GM23338 (cell line): ENCODE measurements around the gene CACNA1D. TPM values are rescaled to one million over a fixed set of nuclear protein-coding genes. Genes with fewer than 3 reads are reported as not detected.

Experiments used
- ATAC-seq: fragments of 200-7000 bp; cut with Tn5 transposase; 3 replicates; pipeline ENCODE4 v1.9.1; 2020
- DNase-seq: peaks from one replicate; pipeline ENCODE4 v3.0.0-alpha.2; 2015; ENCODE audit warnings: low spot score
- H2AFZ ChIP-seq: fragments of 200-600 bp; sonication (generic); 2 replicates; pipeline ENCODE4 v1.8.0; 2016; ENCODE audit warnings: antibody characterized with exemption, mild to moderate bottlenecking, moderate library complexity
- H3F3A ChIP-seq: fragments of 200-600 bp; sonication (generic); replicated peaks from 2 replicates; pipeline ENCODE4 v1.8.0; 2017; ENCODE audit warnings: antibody characterized with exemption, mixed run types, low read depth
- H3K27ac ChIP-seq: fragments of 200-600 bp; sonication (generic); 2 replicates; pipeline ENCODE4 v1.6.1; 2016; ENCODE audit warnings: low read depth
- H3K27me3 ChIP-seq: fragments of 200-600 bp; sonication (generic); 2 replicates; pipeline ENCODE4 v1.8.0; 2016; ENCODE audit warnings: mild to moderate bottlenecking, mixed run types, moderate library complexity; ENCODE audit not compliant: insufficient read depth
- H3K36me3 ChIP-seq: fragments of 200-600 bp; sonication (generic); 2 replicates; pipeline ENCODE4 v1.8.0; 2016; ENCODE audit warnings: mild to moderate bottlenecking; ENCODE audit not compliant: insufficient read depth
- H3K4me1 ChIP-seq: fragments of 200-600 bp; sonication (generic); 2 replicates; pipeline ENCODE4 v1.8.0; 2016; ENCODE audit warnings: mild to moderate bottlenecking, moderate library complexity; ENCODE audit not compliant: insufficient read depth
- H3K4me2 ChIP-seq: fragments of 200-600 bp; sonication (generic); 2 replicates; pipeline ENCODE4 v1.7.1; 2017; ENCODE audit warnings: mixed run types
- H3K4me3 ChIP-seq: fragments of 200-600 bp; sonication (generic); 2 replicates; pipeline ENCODE4 v1.6.1; 2016; ENCODE audit warnings: mixed run types
- H3K79me2 ChIP-seq: fragments of 200-600 bp; sonication (generic); replicated peaks from 2 replicates; pipeline ENCODE4 v1.8.0; 2017; ENCODE audit warnings: mild to moderate bottlenecking; ENCODE audit not compliant: insufficient read depth
- H3K9me2 ChIP-seq: fragments of 200-600 bp; sonication (generic); 2 replicates; pipeline ENCODE4 v1.8.0; 2017; ENCODE audit not compliant: insufficient read depth
- H4K20me1 ChIP-seq: fragments of 200-600 bp; sonication (generic); replicated peaks from 2 replicates; pipeline ENCODE4 v1.8.0; 2017; ENCODE audit warnings: mild to moderate bottlenecking; ENCODE audit not compliant: insufficient read depth
- H3K27ac Mint-ChIP-seq: 2 replicates; pipeline ENCODE4 v1.8.0; 2020; ENCODE audit warnings: inconsistent platforms, mild to moderate bottlenecking, moderate library complexity, mixed read lengths
- H3K27me3 Mint-ChIP-seq: 3 replicates; pipeline ENCODE4 v1.8.0; 2022; ENCODE audit warnings: low read depth, mild to moderate bottlenecking, moderate library complexity, mixed read lengths, inconsistent platforms; ENCODE audit not compliant: insufficient read depth, poor library complexity
- H3K36me3 Mint-ChIP-seq: 3 replicates; pipeline ENCODE4 v1.8.0; 2021; ENCODE audit warnings: low read depth, mild to moderate bottlenecking, inconsistent platforms, moderate library complexity, mixed read lengths
- H3K4me1 Mint-ChIP-seq: 3 replicates; pipeline ENCODE4 v1.8.0; 2020; ENCODE audit warnings: mild to moderate bottlenecking, inconsistent platforms, mixed read lengths
- H3K4me3 Mint-ChIP-seq: 3 replicates; pipeline ENCODE4 v1.8.0; 2021; ENCODE audit warnings: moderate library complexity, mild to moderate bottlenecking, inconsistent platforms, mixed read lengths
- H3K9me3 Mint-ChIP-seq: 3 replicates; pipeline ENCODE4 v1.8.0; 2020; ENCODE audit warnings: moderate library complexity, mild to moderate bottlenecking, inconsistent platforms, mixed read lengths
- CREB1 ChIP-seq: fragments of 250-450 bp; sonication (Bioruptor Pico); IDR thresholded peaks from 2 replicates; pipeline ENCODE4 v1.5.0; 2020; ENCODE audit warnings: low read depth, mild to moderate bottlenecking, moderate library complexity
- EZH2 ChIP-seq: fragments of 200-600 bp; sonication (generic); IDR thresholded peaks from one replicate; pipeline ENCODE4 v1.8.0; 2017; ENCODE audit warnings: antibody characterized with exemption, mild to moderate bottlenecking, low read depth; ENCODE audit not compliant: unreplicated experiment
- EZH2phosphoT487 ChIP-seq: fragments of 200-600 bp; sonication (generic); IDR thresholded peaks from one replicate; pipeline ENCODE4 v1.8.1; 2018; ENCODE audit warnings: antibody characterized with exemption; ENCODE audit not compliant: unreplicated experiment
- JUNB ChIP-seq: IDR thresholded peaks from one replicate; pipeline ENCODE4 v1.6.1; 2016; ENCODE audit warnings: antibody characterized with exemption; ENCODE audit not compliant: unreplicated experiment
- NANOG ChIP-seq: IDR thresholded peaks from 2 replicates; pipeline ENCODE4 v1.6.1; 2016; ENCODE audit warnings: antibody characterized with exemption, borderline replicate concordance
- POLR2AphosphoS5 ChIP-seq: IDR thresholded peaks from 2 replicates; pipeline ENCODE4 v1.6.1; 2016; ENCODE audit warnings: antibody characterized with exemption, low read depth
- ZNF114 ChIP-seq: fragments of 250-450 bp; sonication (Bioruptor Pico); IDR thresholded peaks from 2 replicates; pipeline ENCODE4 v1.5.0; 2020; ENCODE audit warnings: mild to moderate bottlenecking, moderate library complexity
- ZNF331 ChIP-seq: fragments of 250-450 bp; sonication (Bioruptor Pico); IDR thresholded peaks from 2 replicates; pipeline ENCODE4 v1.5.0; 2020; ENCODE audit warnings: low read depth, mild to moderate bottlenecking, moderate library complexity
- polyA plus RNA-seq: library from polyadenylated mRNA; unstranded; fragments of >200 nt; fragmentation: Nextera tagmentation; extraction: Ambion mirVana; gene quantifications from 2 replicates; pipeline ENCODE4 v1.2.1, GENCODE V29; 2016
- total RNA-seq: library from RNA; depleted of rRNA; stranded (reverse); fragments of >200 nt; shearing (Covaris generic); gene quantifications from 2 replicates; pipeline ENCODE4 v1.2.3, GENCODE V29; 2014
- TF ChIP-seq, protein P1 (sequence below), 2 experiments: fragments of 200-600 bp in 1 of 2; sonication (generic) in 1 of 2; conservative IDR thresholded peaks; 2 replicates each; pipeline versions ENCODE4 v1.5.1 to v1.6.1; 2016 to 2017; ENCODE audit warnings: antibody characterized with exemption in 2 of 2, low read depth in 2 of 2, mild to moderate bottlenecking in 2 of 2, moderate library complexity in 1 of 2
- TF ChIP-seq, protein P2 (sequence below): fragments of 250-450 bp; sonication (Bioruptor Pico); IDR thresholded peaks from 2 replicates; pipeline ENCODE4 v1.5.0; 2020; ENCODE audit warnings: mild to moderate bottlenecking, moderate library complexity

The CACNA1D gene
- total and polyA plus RNA-seq, 2 experiments from 2014 or later, result 1.7 to 1.8 TPM

DNA sequence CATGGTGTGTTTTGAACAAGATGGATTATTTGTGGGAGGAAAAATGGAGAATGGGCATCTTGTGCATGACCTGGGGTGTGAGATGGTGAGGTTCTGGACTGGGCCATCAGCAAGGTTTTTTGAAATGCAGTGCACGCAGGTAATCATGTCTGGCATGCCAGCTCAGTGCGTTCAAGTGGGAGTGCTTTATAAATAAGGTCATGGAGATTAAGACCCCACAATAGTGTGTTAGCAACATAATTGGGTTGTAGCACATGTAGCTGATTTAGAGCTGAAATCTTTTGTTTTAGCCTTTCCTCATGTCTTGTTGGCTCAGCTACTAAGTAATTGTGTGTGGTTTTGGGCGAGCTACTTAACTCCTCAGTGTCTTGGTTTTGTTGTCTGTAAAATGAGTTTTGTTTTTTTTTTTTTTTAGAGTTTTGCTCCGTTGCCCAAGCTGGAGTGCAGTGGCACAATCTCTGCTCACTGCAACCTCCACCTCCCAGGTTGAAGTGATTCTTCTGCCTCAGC, 3.9 kb upstream of the CACNA1D start:
- peaks cover 6% of the 10 kb centered on the region; the same call in 1 of the 2 replicates for H3K9me2 ChIP-seq
- H2AFZ ChIP-seq, result no peak overlapping the region
- H3K36me3 Mint-ChIP-seq, result no peaks in the 10 kb centered on the region
- H3K27me3 ChIP-seq, result peaks cover 41% of the 10 kb centered on the region
- H3K4me2 ChIP-seq, result no peak overlapping the region
- TF ChIP-seq, protein P1, sequence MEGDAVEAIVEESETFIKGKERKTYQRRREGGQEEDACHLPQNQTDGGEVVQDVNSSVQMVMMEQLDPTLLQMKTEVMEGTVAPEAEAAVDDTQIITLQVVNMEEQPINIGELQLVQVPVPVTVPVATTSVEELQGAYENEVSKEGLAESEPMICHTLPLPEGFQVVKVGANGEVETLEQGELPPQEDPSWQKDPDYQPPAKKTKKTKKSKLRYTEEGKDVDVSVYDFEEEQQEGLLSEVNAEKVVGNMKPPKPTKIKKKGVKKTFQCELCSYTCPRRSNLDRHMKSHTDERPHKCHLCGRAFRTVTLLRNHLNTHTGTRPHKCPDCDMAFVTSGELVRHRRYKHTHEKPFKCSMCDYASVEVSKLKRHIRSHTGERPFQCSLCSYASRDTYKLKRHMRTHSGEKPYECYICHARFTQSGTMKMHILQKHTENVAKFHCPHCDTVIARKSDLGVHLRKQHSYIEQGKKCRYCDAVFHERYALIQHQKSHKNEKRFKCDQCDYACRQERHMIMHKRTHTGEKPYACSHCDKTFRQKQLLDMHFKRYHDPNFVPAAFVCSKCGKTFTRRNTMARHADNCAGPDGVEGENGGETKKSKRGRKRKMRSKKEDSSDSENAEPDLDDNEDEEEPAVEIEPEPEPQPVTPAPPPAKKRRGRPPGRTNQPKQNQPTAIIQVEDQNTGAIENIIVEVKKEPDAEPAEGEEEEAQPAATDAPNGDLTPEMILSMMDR (conservative IDR thresholded peaks at IDR 0.05; ENCODE audit: low read depth in 2 of 2), result no peak
- no peak for TF ChIP-seq NANOG
- no peak for TF ChIP-seq ZNF331 (CRISPR knock-in tag)
- no peak for TF ChIP-seq EZH2phosphoT487
- no peak for TF ChIP-seq ZNF114 (CRISPR knock-in tag)
- TF ChIP-seq POLR2AphosphoS5, result no peak
- no peak for TF ChIP-seq JUNB
- TF ChIP-seq CREB1 (CRISPR knock-in tag), result no peak
- no peak for TF ChIP-seq EZH2
- no peaks in the 10 kb centered on the region for H4K20me1 ChIP-seq
- H3F3A ChIP-seq, result no peaks in the 10 kb centered on the region
- H3K4me1 ChIP-seq, result peaks cover 10% of the 10 kb centered on the region; the same call in 1 of the 2 replicates
- H3K4me1 Mint-ChIP-seq, result peaks cover 12% of the 10 kb centered on the region; the same call in 2 of the 3 replicates
- no peak overlapping the region for H3K4me3 Mint-ChIP-seq
- DNase-seq, result no peak
- no peak overlapping the region for H3K27ac ChIP-seq
- ATAC-seq, result no peak
- H3K27me3 Mint-ChIP-seq, result peaks cover 25% of the 10 kb centered on the region
- no peaks in the 10 kb centered on the region for H3K9me3 Mint-ChIP-seq
- H3K36me3 ChIP-seq, result no peaks in the 10 kb centered on the region
- H3K27ac Mint-ChIP-seq, result no peak overlapping the region
- no peaks in the 10 kb centered on the region for H3K79me2 ChIP-seq
- no peak overlapping the region for H3K4me3 ChIP-seq

DNA sequence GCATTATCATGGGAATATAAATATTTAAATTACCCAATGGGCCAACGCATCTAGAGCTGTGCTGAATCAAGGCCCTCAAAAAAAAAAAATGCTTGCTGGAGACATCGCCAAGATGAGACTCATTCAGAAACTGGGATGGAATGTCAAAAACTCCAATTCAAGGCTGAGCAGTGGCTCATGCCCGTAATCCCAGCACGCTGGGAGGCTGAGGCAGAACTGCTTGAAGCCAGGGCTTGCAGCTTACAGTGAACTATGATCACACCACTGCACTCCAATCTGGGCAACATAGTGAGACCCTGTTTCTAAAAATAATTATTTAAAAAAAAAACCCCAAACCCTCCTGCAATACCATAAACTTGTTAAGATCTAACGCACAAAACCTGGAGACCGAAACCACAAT, 3.1 kb upstream of the CACNA1D start:
- no peak overlapping the region for H2AFZ ChIP-seq
- H3K9me2 ChIP-seq, result peaks cover 6% of the 10 kb centered on the region; the same call in 1 of the 2 replicates
- peaks cover 49% of the 10 kb centered on the region for H3K27me3 ChIP-seq
- H3K27ac ChIP-seq, result no peak overlapping the region
- Mint-ChIP-seq H3K9me3 (no peaks in the 10 kb centered on the region), H3K4me3 (no peak overlapping the region), H3K27ac (no peak overlapping the region), H3K36me3 (no peaks in the 10 kb centered on the region), H3K4me1 (peaks cover 17% of the 10 kb centered on the region), H3K27me3 (peaks cover 31% of the 10 kb centered on the region)
- peaks cover 15% of the 10 kb centered on the region for H3K4me1 ChIP-seq
- H3K79me2 ChIP-seq, result no peaks in the 10 kb centered on the region
- peaks cover 4% of the 10 kb centered on the region for H3F3A ChIP-seq
- ATAC-seq, result no peak
- H4K20me1 ChIP-seq, result no peaks in the 10 kb centered on the region
- H3K4me2 ChIP-seq, result no peak overlapping the region
- TF ChIP-seq, protein P2, sequence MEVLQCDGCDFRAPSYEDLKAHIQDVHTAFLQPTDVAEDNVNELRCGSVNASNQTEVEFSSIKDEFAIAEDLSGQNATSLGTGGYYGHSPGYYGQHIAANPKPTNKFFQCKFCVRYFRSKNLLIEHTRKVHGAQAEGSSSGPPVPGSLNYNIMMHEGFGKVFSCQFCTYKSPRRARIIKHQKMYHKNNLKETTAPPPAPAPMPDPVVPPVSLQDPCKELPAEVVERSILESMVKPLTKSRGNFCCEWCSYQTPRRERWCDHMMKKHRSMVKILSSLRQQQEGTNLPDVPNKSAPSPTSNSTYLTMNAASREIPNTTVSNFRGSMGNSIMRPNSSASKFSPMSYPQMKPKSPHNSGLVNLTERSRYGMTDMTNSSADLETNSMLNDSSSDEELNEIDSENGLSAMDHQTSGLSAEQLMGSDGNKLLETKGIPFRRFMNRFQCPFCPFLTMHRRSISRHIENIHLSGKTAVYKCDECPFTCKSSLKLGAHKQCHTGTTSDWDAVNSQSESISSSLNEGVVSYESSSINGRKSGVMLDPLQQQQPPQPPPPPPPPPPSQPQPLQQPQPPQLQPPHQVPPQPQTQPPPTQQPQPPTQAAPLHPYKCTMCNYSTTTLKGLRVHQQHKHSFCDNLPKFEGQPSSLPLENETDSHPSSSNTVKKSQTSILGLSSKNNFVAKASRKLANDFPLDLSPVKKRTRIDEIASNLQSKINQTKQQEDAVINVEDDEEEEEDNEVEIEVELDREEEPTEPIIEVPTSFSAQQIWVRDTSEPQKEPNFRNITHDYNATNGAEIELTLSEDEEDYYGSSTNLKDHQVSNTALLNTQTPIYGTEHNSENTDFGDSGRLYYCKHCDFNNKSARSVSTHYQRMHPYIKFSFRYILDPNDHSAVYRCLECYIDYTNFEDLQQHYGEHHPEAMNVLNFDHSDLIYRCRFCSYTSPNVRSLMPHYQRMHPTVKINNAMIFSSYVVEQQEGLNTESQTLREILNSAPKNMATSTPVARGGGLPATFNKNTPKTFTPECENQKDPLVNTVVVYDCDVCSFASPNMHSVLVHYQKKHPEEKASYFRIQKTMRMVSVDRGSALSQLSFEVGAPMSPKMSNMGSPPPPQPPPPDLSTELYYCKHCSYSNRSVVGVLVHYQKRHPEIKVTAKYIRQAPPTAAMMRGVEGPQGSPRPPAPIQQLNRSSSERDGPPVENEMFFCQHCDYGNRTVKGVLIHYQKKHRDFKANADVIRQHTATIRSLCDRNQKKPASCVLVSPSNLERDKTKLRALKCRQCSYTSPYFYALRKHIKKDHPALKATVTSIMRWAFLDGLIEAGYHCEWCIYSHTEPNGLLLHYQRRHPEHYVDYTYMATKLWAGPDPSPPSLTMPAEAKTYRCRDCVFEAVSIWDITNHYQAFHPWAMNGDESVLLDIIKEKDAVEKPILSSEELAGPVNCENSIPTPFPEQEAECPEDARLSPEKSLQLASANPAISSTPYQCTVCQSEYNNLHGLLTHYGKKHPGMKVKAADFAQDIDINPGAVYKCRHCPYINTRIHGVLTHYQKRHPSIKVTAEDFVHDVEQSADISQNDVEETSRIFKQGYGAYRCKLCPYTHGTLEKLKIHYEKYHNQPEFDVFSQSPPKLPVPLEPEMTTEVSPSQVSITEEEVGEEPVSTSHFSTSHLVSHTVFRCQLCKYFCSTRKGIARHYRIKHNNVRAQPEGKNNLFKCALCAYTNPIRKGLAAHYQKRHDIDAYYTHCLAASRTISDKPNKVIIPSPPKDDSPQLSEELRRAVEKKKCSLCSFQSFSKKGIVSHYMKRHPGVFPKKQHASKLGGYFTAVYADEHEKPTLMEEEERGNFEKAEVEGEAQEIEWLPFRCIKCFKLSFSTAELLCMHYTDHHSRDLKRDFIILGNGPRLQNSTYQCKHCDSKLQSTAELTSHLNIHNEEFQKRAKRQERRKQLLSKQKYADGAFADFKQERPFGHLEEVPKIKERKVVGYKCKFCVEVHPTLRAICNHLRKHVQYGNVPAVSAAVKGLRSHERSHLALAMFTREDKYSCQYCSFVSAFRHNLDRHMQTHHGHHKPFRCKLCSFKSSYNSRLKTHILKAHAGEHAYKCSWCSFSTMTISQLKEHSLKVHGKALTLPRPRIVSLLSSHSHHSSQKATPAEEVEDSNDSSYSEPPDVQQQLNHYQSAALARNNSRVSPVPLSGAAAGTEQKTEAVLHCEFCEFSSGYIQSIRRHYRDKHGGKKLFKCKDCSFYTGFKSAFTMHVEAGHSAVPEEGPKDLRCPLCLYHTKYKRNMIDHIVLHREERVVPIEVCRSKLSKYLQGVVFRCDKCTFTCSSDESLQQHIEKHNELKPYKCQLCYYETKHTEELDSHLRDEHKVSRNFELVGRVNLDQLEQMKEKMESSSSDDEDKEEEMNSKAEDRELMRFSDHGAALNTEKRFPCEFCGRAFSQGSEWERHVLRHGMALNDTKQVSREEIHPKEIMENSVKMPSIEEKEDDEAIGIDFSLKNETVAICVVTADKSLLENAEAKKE (CRISPR knock-in tag), result no peak
- no peak for TF ChIP-seq ZNF331 (CRISPR knock-in tag)
- H3K36me3 ChIP-seq, result no peaks in the 10 kb centered on the region
- no peak overlapping the region for H3K4me3 ChIP-seq
- no peak for DNase-seq
